ENCODE results near the gene TMEM255A.

TMEM255A gene

DNA sequence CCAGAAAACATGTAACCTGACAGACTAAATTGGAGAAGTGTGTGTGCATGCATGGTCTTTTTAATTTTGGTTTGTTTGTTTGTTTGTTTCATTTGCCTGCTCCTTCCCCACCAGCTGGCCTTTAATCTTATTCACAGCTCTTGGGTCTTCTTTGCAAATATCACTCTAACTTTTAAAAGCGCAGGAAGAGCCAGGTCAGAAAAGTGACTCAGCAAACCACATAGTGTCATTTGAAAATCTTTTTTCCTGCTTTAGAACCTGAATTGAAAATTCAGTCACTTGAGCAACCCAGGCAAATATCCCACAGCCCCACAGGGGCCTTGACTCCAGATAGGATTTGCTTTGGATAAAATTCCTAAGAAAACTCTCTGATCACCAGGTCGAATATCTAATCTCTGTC lies 4.6 kb downstream of the TMEM255A start:
- DNase-seq, result no peak

DNA sequence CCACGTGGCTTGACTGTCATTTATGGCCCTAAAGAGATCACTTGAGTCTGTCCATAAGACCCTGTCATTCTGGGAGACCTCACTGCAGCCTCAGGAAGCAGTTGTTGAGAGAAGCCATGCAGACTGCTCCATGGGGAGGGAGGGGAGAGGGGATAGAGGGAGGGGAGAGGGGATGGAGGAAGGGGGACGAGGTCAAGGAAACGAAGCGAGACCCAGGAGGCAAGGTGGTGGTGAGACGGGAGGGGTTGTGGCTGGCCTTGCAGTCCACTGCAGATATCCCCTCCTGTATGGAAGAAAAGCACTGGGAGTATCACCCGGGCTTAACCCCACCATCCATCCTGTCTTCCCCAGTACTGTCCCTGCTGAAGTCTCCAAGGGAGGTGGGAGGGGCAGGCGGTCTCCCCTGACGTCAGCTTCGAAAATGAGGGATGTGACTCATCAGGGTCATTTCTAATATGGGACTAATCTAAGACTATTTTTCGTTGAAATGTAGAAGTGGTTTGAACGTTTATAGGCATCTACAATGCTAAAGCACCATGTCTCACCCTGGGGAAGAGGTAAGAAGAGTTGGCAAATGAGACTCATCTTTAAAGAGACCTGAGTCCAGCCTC lies 5.6 kb downstream of the TMEM255A start:
- DNase-seq, result no peak

DNA sequence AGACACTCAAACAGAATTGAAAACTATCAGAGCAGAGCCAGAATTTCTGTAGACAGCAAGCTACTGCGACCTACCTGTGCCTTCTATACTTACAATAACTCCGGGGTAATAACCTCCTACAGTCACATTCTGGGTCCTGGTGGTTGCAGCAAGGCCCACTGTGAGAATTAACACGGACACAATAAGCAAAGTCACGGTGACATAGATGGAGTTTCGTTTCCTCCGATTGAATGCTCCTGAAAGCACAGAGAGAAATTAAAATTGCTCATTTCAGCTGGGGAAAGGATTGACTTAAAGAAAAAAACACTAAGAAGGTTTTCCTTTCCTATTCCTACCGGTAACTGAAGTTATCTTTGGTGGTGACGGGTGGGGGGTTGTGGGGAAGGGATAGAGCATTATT lies 7.0 kb downstream of the TMEM255A start:
- DNase-seq, result no peak

DNA sequence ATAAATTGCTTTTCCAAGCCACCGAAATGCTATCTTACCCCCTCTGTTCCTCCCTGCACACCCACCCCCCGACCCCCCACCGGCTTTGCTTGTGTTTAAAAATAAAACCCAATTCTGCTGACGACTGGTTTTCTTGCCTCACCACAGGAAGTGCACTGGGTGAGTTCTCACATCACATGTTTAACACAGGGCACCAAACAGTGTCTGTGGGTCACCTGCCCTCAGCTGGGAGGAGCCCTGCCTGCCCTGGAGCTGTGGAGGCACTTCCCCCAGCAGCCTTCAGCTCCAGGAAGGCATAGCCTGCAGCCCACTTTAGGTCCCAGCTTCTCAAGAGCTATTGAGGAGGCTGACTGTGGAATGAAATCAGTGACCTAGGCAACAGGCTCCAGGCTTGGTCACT lies 8.8 kb downstream of the TMEM255A start:
- DNase-seq, result no peak

DNA sequence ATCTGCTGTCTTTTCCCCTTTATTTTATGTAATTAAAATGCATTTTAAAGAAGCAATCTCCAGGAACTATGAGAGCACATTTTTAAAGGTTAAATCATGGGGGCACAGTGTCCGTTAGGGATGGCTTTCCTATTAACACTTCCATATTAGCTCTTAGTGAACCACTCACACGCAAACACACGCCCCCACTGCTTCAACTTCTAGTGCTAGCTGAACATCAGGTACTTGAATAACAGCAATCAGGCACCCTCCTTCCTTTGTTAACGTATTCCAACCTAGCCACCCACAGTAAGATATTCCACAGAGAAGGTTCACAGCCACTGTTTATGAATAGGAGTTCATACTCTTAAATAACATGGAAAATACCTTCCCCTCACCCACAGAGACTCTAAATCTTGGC lies 9.3 kb downstream of the TMEM255A start:
- no peak for DNase-seq

DNA sequence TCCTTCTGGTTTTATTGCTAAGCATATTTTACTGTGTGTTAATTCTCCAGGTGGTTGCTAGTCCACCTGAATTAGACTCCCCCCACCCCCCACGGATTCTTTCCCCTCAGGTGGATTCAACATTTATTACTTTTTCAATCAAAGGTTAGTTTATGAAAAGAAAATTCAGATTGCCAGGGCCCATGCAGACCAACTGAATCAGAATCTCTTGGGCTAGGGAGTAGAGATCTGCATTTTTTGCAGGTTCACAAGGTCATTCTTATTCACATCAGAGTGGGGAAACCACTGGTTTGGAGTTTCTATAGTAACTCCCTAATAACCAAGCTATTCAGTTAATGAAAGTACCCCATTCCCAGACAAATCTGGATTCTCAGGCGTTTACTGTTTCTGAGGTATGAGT lies 9.8 kb downstream of the TMEM255A start:
- DNase-seq, result no peak

DNA sequence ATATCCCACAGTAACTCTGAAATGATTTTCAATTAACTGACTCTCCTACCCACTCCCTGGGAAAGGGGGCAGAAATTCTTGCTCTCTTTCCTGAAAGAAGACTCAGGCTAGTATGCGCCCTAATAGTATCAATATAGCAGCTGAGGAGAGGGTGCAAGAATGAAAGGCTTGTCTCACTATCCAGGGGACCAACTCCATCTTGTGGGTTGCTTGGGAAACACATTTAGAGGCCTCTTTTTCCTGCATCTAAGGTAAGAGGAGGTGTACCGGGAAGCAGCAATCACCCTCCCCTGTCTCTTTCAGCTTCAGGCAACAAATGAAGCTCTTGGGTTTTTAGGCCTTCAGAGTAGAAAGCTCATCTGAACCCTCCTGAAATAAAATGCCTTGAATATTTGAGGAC lies 11.3 kb downstream of the TMEM255A start:
- no peak for DNase-seq

DNA sequence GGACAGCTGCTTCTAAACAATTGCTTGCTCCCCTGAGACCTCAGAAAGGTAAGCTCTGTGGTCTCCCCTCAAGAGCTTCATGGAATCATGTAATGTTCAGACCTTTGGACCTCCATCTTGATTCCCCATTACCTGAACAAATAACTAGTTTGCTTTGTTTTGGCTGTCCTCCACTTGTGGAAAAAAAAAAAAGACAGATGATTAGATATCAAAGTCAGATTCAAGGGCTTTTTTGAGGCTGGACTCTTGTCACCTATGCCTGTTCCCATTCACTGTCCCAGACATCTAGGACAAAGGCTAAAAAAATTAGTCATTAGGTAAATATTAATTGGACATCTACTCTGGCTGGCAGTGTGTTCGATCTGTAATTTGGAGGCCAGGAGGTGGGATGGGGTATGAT lies 13.3 kb downstream of the TMEM255A start:
- no peak for DNase-seq

DNA sequence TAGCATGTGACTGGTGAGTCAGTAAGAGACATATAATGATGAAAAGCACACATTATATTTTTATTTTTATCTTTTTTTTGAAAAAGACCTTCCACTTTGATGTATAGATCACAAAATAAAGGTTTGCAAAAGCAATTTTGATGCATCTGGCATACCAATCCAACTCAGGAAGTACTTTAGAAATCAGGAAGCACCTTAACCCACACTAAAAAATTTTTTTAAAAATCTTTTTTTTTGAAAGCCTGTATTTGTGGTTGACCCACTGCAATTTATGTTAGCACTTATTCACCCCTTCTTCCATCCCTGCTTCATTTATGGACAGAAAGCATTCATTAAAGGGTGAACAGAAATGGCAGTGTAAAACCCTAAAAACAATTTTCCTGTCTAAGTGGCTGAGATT lies 16.6 kb downstream of the TMEM255A start:
- DNase-seq, result no peak

DNA sequence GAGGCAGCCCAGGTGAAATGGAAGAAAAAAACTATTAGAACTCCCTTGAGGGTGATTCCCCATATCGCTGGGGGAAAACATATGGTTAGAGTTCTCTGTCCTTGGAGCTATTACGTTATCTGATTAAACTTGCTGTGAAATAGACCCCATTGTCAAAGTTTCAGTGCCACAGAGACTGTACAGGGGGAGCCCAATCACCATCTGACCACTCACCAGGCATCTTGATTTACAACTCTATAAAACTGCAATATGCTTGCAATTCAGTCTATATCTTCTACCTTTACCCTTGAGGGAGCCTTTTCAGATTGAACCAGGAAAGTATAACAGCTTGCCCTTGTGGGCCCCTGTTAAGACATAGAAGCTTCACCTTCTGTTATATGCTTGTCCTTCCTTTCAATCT lies 18.2 kb downstream of the TMEM255A start:
- DNase-seq, result no peak

DNA sequence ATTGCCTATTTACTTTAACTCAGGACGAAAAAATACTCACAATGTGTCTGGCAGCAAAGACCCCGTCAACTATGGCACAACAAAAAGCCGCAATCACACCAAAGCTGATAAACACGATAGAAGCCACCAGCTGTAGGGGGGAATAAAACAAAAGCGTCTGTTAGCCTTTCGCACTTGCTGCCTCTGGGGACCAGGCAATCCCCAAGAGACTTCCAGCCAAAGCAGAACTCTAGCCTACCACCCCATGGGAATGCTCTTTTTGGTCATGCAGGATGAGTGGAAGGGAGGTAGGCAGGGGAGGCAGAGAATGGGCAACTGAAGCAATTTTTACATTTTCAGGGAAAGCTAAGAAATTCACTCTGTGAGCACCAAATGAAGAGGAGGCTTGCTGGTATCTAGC lies 20.1 kb downstream of the TMEM255A start:
- no peak for DNase-seq

DNA sequence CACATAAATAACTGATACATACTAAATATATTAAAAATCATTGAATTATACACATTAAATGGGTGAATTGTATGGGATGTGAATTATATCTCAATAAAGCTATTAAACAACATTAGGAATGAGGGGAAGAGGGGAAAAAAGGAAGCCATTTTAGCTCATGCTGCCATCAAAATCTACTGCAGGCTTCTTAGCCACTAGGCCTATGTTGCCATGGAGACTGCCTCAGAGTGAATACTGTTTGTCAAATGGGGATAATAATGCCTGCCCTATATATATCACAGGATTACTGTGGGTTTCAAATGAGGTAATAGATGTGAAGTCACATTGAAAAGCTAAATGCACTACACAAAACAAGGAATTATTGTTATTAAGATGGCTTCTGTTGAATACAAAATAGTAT lies 21.2 kb downstream of the TMEM255A start:
- DNase-seq, result no peak

DNA sequence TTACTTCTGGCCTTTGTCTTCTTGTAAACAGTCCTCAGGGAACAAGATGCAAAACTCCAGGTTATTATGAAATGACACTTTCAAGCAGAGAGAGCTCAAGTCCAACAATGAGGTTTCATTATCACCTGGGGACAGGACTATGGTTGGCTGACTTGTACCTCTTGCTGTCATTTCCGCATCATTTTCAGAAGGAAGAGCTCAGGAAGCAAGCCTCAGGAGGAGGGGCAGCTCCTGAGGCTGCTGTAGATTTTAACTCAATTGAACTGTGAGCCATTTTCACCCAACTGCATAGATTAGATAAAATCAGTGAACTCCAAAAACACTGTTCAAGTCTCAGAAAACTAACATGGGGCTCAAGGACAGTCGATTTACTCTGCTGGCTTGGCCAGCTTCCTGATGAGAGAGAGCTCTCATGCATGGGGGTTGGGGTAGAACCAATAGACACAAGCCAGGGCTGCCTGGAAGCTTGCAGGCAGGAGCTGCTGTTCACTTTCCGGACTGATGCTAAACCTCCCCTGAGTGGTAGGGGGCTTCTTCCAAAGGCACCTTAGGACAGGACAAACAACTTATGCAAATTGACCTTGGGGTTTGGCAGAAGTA lies 23.6 kb downstream of the TMEM255A start:
- no peak for DNase-seq

DNA sequence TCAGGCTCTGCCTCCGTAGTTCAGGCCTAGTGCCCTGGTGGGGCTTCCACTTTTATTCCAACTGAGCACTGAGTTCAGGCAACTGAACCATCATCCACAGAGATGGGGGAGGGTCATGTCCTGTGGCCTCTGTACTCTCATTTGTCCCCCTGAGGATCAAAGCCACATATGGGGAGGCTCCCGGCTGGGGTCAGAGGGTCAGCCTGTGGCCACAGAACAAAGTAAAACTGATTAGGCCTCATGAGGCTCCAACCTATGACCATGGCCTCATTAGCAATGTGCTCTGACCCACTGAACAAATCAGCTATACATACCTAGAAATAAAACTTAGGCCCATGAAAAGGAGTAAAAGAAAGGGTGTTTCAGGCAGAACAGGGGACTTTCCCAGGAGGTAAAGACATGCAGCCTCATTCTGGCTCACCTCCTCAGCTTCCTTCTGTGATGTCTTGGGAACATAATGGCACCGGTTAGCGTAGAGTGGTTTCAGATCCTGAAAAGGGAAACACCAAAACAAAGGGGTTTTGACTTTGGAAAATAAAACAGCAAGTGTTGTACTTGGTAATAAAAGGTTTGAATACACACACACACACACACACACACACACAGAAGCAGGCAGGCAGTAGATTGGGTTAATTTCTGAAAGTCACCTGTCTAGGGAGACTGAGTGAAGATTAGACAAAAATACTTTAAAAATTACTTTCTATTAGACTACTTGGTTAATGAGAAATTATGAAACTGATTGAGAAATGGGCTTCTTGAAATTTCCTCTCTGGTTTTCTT lies 24.3 kb downstream of the TMEM255A start:
- no peak for DNase-seq

DNA sequence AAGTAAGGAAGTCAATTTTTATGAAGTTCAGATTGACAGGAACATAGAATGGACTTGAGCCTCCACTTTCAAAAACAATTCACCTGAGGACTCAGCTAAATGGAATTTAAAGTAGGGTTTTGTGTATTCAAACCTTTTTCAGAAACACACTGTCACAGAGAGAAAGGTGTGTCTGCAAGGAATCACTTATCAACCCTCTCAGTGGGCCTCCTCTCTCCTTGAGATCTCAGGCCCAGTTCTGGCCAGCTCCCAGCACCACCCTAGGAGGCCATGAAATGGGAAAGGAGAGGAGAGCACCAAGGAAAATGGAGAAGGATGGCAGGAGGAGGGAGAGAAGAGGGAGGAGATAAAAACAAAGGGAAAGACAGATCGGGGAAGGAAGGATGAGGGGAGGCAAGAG lies 28.6 kb downstream of the TMEM255A start:
- no peak for DNase-seq

DNA sequence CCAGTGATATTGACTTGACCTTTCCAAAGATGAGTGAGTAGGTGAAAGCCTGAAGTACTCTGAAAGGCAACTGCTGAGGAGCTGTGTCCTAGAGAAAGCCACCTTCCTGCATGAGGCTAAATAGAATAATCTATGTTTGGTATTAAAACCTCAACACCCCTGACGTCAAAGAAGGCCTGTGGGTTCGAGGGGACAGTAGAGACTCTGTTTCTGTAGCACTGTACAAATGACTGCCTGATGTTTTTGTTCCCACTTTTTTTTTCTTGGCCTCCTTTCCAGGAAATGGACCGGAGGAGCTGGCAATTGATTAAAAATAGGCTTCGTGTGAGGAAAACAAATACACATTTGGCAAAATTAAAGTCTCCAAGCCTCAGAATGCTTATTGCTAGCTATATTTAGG lies 29.5 kb downstream of the TMEM255A start:
- DNase-seq, result no peak

DNA sequence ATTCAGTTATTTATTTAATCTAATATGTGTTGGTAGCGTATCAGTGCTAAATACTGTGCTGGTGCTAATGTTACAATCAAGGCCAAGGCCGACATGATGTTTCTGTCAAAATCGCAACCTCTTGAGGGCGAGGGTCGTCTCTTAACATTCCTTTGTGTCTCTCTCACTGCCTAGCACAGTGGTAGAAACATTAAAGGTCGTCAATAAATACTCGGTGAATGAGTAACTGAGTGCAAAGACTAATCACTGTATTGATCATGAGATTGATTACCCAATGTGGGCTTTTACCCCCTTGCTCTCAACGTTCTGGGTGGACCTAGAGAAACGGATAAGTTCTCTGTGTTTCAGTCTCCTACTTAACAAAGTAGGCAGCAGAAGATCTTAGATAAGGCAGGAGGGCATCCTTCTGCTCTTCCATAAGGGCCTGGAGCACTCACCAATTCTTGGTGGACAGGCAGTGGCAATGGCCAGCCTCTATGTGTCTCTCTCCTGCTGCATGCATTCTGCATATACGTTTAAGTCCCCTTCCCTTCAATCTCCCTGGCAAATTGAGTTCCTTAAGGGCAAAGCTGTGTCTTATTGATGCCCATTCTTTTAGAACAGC lies 30.1 kb downstream of the TMEM255A start:
- no peak for DNase-seq

DNA sequence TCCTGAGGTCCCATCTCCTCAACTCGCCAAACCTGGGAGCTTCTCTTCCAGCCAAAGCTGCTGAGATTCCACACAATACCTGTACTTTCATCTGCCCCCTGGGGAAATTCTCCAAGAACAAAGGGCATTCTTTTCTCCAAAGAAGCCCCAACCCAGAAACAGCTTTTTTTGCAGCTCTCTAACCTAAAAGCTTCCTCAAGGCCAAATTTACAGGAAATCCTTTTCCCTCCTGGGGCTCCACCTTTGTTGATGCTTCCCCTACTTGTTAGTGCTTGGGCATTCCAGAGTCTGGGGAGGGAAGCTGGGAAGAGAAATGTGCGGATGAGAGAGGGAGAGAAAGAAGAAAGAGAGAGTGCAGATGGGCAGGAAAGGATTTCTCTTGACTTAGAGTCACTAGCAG lies 36.3 kb downstream of the TMEM255A start:
- no peak for DNase-seq

DNA sequence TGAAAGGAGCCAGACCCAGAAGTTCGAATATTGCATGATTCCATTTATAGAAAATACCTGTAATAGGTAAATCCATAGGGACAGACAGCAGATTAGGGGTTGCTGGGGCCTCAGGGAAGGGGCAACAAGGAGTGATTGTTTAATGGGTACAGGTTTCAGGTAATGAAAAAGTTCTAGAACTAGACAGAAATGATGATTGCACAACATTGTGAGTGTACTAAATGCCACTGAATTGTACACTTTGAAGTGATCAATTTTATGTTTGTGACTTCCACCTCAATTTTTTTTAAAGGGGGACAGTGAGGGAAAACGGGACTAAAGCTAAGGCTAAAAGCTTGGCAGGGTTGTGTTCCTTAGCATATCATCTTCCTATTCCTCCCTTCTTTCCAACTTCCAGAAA lies 37.1 kb downstream of the TMEM255A start:
- no peak for DNase-seq

DNA sequence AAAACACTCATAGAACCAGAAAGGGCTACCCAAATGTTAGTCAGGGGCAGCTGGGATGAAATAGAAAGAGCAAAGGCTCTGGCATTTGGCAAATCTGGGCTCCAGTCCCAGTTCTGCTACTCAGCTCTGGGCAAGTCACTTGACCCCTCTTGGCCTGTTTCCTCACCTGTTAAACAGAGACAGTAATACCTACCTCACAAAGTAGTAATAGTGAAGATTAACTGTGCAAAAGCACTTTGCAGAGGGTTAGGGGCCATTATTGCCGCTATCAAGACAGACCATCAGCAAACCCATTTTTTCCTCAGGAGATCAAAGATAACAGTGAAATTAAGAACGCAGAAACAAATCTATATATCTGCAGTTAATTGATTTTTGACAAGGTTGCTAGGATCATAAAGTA lies 40.0 kb downstream of the TMEM255A start:
- no peak for DNase-seq

DNA sequence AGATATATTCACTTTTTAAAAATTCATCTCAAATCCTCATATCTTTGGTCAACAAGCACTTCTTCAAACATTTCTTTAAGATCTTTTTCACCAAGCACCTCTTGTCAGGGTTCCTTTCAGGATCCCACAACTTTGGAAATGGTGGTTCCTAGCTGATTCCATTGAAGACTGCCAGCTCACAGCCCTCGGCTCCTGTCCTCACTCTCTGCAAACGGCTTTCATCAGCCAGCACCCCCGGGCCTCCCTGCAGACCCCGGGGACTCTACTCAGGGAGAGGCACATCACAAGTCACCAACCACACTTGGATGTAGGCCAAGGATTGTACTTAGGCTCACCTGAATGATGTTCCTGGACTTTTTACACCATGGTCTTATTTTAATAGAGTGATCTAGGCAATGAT lies 40.7 kb downstream of the TMEM255A start:
- DNase-seq, result no peak

DNA sequence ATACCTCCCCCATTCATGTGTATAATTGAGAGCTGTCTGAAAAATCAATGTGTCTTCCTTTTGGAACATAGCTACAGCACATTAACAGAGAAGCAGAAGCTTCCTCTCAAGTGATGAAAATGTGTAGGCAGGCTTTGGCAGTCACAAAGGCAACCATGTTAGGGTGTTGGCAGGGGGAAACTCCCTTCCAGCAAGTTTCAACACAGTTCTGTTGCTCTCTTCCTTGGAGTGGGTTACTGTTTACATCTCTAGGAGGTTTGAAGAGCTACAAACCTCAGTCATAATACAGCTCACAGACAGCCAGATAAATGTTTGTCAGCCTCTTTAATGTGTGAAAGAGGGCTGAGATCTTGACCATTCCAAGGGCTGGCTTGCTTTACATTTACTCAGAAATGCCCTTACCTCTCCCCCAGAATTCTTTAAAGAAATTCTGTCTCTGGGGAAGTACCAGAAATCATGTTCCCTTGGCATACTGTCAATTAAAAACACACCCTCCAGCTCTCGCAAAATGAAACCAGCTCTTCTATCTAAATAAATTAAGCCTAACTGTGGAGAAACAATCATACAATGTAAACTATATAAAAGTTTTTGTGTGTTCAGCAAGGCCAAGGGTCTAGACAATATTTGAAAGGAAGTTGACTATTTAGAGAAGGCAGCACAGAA lies 41.8 kb downstream of the TMEM255A start:
- peak in 1 of 2 donors; percentile 5 for DNase-seq

DNA sequence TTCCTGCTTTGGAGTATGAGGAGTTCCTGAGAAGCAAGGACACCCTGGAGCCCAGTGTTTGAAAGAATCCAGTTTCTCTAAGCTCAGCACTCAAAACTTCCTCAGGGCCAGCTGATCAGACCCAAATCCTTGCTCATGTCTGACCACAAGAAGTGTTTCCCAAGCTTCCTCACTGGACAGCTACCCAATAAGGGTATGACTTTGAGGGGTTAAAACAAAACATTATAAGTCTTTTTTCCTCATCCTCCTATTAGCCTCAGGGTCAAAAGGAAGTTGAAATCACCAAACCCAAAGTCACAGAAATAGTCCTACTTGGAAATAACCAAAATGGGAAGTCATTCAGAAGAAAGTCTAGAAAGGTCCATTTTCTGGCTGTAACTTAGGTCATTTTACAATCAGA lies 46.9 kb downstream of the TMEM255A start:
- no peak for DNase-seq
